HL-60/S4 treated with phorbol 12-myristate 13-acetate at 8.2 ng/mL for 4 days and 3 days (cell line): ENCODE results near the gene RNF224.

Experiments used
- in situ Hi-C: fragments of 300-500 bp; cut with MboI; formaldehyde crosslinking; loops from 2 replicates; pipeline ENCODE4 v1.15.0; 2022; ENCODE audit warnings: low sequenced_read_pairs

The RNF224 gene

GRCh38 chr9:137191691-137192447, 35.4 kb upstream of the RNF224 start:
- in situ Hi-C loops = no loop called here

DNA sequence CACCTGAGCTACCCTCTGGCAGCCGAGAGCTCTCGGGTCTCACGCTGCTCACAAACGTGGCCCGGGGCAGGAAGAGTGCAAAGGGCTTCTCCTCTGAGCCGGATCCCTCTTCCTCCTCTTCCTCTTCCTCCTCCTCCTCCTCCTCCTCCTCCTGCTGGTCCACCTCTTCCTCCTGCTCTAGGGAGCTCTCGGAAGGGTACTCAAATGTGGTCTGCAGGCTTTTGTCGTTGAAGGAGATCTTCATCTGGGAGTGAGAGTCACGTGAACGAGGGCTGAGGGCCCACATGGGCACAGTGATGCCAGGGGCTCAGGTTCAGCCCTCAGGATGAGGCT, 34.9 kb upstream of the RNF224 start:
- in situ Hi-C loops = no loop called here

GRCh38 chr9:137192859-137193258, 34.4 kb upstream of the RNF224 start:
- in situ Hi-C loops = no loop called here

DNA sequence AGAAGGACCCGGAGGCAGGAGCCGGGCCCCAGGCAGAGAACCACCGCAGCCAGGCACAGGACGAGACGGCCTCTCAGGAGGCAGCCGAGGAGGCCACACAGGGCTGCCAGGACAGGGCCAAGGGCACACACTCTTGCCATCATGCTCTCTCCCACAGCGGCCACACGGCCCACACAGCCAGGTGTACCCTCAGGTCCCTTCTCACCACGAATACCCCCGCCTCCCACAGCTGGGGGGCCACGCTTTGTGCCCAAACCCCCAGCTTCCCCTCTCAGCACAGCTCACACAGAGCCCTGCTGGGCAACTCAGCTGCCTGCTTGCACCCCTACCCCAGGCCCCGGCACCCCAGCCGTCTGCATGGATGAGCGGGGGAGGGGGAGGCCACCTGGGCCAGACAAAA, 33.5 kb upstream of the RNF224 start:
- in situ Hi-C loops = no loop called here

GRCh38 chr9:137194388-137194787, 32.9 kb upstream of the RNF224 start:
- in situ Hi-C loops = no loop called here

DNA sequence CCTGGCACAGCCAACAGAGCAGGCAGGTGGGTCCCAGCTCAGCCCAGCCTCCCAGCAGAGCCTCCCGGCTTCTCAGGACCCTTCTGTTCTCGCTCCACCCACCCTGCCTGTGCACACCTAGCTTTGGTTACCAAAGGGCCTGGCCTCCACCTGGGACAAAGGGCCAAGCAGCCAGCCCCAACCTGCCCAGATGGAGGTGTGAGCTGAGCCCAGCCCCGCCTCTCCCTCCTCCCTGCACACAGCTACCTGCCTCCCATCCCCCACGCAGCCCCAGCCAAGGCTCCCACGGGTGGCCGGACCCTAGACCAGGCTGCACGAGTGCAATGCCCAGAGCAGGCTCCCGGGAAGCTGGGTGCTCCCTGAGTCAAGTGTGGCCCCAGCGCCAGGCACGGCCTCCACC, 32.4 kb upstream of the RNF224 start:
- in situ Hi-C loops = no loop called here

- in situ Hi-C loops = no loop called here
These were observed 31.6 kb upstream of the RNF224 start for GRCh38 chr9:137195525-137196220.

DNA sequence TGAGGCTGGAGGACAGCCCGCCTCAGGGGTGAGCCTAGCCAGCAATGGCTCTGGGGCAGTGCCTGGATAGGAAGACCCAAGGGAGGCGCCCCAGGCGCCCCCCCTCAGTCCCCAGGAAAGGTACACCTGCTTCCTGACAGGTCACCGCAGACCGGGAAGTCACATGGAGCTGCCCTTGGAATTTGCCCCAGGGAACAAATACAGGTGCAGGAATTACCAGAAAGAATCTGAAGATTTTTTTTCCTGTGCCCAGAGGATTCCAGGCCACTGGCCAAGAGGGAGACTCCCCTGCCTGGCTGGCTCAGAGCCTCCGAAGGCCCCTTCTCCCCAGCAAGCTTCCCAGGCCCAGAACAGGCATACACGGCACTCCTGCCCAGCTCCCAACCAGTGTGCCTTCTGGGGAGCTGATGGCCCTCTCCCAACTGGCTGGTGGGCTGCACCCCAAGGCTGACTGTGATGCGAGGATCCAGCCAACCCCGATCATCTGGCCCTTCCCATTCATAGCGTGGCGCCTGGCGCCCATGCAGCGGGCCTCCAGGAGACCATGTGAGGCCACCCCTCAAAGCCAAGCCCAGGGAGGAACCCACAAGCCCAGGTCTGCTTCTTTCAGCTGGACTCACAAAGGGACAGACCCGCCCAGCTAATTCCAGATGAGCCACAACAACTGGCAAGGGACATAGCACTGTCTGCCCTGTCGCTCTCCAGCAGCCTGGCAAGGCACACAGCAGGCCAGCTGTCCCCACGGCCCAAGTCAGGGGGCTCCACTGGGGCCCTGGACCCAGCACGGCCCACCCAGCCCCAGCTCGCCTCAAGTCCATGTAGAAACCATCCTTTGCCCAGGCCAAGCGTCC, 29.0 kb upstream of the RNF224 start:
- in situ Hi-C loops = no loop called here

- in situ Hi-C loops = no loop called here
These were observed 28.4 kb upstream of the RNF224 start for GRCh38 chr9:137198902-137199283.

- in situ Hi-C loops = no loop called here
These were observed 27.7 kb upstream of the RNF224 start for GRCh38 chr9:137199411-137200121.

DNA sequence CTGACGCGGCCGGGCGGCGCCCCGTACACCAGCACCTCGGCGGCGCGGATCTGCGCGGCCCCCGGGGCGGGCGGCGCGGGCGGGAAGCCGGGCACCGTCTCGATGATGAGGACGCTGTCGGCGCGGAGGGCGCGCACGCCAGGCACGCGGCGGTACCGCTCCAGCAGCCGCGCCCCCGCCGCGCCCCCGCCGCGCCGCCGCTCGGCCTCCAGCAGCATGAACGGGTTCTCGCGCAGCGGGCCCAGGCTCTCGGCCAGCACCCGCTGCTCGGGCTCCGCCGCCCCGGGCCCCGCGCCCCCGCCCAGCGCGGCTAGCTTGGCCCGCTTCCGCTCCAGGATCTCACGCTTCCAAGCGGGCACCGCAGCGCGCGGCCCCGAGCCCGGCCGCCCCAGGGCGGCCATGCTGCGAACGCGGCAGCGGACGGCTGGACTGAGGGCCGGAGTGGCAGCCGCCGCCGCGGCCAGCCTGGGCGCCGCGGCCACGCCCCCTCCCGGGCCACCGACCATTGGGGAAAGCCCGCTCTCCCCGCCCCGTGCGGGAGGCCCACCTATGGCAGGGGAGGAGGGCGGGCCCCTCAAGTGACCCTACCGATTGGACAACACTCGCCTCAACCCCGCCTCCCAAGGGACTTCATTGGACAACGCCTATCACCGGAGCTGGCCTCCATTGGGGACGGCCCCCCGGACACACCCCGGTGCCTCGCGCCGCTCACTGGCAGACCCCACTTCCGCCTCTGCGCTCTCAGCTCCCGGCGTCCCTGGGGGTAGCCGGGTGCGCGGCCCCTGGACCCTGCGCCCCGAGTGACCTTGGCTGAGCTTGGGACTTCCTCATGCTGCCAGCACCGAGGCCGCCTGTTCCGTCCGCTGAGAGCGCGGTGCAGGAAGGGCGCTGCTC, 26.7 kb upstream of the RNF224 start, which contains the start of gene TPRN:
Gene TPRN (minus strand): TSS at position 431 of the 894 bp plus-strand sequence. CDS start 30 bp downstream, at position 401.
- in situ Hi-C loops = no loop called here

DNA sequence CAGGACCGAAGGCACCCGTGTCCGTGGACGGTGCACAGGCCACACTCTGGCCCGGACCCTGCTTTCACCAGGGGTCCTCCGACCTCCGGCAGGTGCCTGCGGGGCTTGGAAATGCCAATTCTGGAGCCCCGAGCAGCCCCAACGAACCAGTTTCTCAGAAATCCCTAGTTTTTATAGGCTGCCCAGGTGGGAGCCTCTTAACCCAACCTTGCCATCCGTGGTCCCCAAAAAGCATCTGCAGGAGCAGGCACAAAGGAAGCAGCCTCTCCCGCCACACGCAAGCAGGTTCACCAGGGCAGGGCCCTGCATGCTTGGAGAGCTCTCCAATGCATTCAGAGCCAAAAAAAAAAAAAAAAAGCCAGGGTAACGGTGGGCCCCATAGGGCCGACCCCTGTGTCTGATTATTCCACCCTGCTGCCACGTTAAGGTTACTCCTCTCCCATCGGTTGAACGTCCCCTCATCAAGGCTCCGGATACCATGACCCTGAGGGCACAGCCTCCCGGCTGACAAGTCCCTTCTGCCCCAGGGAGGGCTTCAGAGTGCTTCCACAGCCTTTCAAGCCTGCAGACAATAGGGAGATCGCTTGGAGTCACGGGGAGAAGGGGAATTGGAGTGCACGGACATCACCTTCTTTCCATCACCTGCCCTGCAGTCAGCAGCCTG, 26.0 kb upstream of the RNF224 start:
- in situ Hi-C loops = no loop called here

DNA sequence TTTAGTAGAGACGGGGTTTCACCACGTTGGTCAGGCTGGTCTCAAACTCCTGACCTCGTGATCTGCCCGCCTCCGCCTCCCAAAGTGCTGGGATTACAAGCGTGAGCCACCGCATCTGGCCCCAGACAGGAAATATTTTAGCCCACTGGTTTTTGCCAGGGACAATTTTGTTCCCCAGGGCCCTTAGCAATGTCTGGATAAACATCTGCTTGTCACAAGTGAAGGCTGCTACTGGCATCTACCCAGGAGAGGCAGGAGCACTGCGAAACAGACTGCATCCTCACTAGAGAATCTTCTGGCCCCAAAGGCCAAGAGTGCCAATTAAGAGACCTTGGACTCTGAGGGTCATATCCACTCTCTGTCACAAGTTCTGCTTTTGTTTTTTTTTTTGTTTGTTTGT, 24.3 kb upstream of the RNF224 start:
- in situ Hi-C loops = no loop called here

- in situ Hi-C loops = no loop called here
These were observed 22.6 kb upstream of the RNF224 start for GRCh38 chr9:137204731-137205125.

DNA sequence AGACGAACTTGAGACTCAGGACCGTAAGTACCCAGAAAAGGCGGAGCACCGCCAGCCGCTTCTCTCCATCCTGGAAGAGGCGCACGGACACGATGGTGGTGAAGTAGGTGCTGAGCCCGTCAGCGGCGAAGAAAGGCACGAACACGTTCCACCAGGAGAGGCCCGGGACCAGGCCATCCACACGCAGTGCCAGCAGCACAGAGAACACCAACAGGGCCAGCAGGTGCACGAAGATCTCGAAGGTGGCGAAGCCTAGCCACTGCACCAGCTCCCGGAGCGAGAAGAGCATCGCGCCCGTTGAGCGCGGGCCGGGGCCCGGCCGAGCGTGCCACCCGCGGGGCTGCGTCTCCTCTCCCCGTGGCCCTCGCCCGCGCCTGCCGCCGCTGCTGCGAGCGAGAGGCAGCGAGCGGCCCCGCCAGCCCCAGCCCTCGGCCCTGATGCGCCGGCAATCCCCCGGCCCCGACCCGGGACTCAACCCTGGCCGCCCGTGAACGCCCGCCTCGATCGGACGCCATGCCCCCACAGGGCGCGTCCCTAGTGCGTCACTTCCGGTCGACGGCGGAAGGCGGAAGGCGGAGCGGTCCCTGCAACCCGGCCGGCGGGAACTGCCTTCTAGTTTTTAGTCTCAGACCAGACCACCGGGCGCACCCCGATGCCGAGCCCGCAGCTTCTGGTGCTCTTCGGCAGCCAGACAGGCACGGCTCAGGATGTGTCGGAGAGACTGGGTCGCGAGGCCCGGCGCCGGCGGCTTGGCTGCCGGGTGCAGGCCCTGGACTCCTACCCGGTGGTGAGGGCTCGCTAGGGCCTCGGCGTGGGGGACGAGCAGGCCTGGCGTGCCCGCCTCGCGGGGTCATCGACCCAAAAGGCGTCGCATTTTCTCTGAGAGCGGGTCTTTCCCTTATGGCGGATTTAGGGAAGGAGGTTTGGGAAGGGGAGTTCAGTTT, 21.9 kb upstream of the RNF224 start, which contains the start of the genes NDOR1 and TMEM203:
Gene NDOR1 (plus strand): TSS at position 575 of the 944 bp plus-strand sequence. CDS start 78 bp downstream, at position 653.
Gene TMEM203 (minus strand): TSS at position 523 of the 944 bp plus-strand sequence. CDS start 234 bp downstream, at position 289.
- in situ Hi-C loops = no loop called here

- in situ Hi-C loops = no loop called here
These were observed 20.7 kb upstream of the RNF224 start for GRCh38 chr9:137206602-137207001.

DNA sequence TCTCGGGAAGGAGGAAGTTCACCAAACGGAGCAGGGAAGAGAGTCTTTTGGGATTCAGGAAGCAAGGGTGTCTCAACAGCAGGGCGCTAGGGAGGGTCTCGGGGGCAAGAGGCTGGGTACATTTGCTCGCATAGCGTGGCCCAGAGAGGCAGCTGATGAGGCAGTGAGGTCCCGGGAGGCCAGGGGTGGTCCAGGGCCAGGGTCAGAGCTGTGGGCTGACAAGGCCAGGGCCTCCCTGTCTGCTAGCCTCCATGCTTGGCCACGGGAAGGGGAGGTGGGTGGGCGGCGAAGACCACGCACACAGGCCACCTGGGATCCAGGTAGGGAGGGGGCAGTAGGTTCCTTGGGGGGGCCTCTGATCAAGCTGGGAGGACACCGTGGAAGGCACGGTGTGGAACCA, 15.8 kb upstream of the RNF224 start:
- in situ Hi-C loops = no loop called here

GRCh38 chr9:137212520-137212919, 14.8 kb upstream of the RNF224 start:
- in situ Hi-C loops = no loop called here
